GM21447 (cell line): ENCODE measurements around the gene SYT4.
"Not testable (repeated sequence)": the region's sequence is repeated elsewhere in the genome, so short reads cannot be mapped to it uniquely, and the experiment has no call there.

Experiments used
- ATAC-seq: cut with Tn5 transposase; IDR thresholded peaks from one replicate; pipeline ENCODE4 v1.9.1; 2021; ENCODE audit not compliant: unreplicated experiment

The SYT4 gene, protein sequence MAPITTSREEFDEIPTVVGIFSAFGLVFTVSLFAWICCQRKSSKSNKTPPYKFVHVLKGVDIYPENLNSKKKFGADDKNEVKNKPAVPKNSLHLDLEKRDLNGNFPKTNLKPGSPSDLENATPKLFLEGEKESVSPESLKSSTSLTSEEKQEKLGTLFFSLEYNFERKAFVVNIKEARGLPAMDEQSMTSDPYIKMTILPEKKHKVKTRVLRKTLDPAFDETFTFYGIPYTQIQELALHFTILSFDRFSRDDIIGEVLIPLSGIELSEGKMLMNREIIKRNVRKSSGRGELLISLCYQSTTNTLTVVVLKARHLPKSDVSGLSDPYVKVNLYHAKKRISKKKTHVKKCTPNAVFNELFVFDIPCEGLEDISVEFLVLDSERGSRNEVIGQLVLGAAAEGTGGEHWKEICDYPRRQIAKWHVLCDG

DNA sequence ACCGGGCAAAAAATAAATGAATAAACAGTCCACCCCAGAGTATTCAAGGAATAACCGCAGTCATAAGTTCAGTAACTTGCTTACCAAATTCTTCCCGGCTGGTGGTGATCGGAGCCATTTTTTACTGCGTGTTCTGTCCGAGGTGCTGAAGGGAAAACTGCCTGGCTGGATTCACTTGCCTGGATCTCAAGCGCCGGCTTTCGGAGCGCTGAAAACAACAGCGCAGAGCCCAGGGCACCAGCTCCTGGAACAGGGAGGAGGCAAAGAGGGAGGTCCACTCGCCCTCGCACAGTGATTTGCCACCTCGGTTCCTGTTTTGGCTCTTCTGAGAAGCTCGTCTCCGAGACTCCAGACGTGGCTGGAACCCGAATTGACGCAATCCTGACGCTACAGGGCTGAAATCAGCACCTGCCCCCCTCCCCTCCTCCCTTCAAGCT is at the start of gene SYT4:
Gene SYT4 (minus strand): TSS at position 327 of the 437 bp plus-strand sequence. CDS start 209 bp downstream, at position 118.
- ATAC-seq: no peak

- ATAC-seq: no peak
These were observed 44.8 kb upstream of the SYT4 start for GRCh38 chr18:43322132-43322531.

DNA sequence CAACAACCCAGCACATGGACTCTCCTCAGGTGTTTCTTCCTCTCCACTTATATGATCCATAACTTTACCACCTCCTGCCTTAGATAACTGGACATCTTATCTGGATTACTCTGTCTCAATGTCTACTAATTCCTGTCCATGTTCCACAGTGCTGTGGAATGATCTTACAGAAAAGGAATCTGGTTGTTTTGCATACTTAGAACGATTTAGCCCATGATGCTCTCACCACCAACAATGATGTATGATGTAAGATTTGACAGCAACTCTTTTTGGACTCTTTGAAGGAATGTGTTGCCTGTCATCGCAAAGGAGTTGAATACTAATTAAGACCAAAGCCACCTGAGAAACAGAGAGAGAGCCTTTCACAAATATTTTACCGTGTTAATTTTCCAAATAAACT is 37.7 kb upstream of the SYT4 start:
- ATAC-seq: no peak

DNA sequence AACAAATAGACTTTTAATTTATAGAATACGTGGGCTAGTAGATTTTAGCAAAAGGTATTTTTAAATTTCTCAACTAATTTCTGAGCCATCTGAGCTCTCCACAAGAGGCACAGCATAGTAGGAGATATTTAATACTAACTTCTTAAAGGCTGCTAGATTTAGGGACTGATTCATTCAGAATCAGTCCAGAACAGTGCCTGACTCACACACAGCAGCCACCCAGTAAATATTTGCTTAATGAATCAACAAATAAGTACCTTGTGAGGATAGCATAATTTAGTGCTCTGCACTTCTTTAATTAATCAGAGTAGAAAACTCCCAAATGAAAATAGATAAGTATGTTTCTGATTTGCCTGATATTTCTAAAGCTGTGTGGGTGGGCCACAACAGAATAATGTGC is 35.6 kb upstream of the SYT4 start:
- ATAC-seq: no peak

DNA sequence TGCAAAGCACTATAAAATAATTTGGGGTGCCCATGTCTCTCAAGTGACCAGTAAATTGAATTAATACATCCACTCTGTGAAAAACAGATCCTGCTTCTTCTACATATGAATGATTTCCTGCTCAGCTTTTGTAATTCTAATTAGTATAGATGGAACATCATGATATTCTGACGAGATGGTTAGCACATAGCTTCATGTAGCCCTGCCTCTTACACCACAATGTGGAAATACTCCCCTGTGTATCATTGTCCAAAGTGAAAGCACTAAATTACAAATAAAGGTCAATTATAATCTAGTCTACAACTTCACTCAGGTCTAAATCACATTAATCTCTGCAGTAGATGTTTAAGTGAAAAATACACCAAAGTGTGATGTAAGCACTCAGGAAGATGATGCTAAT is 32.9 kb upstream of the SYT4 start:
- ATAC-seq: no peak

DNA sequence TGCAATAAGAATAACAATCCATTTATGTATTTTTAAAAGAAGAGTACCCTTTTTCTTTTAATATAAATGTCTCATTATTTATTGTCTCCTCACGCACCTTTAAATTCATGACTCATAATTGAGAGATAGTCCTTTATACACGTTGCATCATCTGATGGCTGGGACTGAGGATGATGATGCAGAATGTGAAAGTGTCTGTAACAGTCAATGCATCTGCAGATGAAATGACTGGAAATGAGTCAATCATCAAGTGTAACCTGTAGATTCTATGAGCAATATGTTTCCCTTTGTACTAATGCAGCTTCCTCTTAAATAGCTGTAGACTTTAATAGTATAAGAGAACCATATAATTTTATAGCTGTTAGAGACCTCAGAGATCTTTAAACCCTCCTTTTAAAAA is 26.1 kb upstream of the SYT4 start:
- no peak for ATAC-seq

DNA sequence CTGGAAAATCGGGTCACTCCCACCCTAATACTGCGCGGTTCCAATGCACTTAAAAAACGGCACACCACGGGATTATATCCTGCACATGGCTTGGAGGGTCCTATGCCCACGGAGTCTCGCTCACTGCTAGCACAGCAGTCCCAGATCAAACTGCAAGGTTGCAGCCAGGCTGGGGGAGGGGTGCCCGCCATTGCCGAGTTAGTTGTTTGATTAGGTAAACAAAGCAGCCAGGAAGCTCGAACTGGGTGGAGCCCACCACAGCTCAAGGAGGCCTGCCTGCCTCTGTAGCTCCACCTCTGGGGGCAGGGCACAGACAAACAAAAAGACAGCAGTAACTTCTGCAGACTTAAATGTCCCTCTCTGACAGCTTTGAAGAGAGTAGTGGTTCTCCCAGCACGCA is 8.9 kb upstream of the SYT4 start:
- not testable (repeated sequence) for ATAC-seq

DNA sequence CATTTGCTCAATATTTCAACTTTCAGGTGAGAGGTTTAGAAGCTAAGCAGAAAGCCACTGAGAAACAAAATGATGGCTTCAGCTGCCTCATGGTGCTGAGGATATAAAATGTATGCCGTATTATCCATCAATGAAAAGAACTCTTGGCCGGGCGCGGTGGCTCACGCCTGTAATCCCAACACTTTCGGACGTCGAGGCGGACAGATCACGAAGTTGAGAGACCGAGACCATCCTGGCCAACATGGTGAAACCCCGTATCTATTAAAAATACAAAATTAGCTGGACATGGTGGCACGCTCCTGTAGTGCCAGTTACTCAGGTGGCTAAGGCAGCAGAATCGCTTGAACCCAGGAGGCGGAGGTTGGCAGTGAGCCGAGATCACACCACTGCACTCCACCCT is 6.0 kb upstream of the SYT4 start:
- no peak for ATAC-seq

GRCh38 chr18:43279015-43279744 is 1.9 kb upstream of the SYT4 start:
- no peak for ATAC-seq

GRCh38 chr18:43278355-43278754 is 1.1 kb upstream of the SYT4 start:
- ATAC-seq: no peak

DNA sequence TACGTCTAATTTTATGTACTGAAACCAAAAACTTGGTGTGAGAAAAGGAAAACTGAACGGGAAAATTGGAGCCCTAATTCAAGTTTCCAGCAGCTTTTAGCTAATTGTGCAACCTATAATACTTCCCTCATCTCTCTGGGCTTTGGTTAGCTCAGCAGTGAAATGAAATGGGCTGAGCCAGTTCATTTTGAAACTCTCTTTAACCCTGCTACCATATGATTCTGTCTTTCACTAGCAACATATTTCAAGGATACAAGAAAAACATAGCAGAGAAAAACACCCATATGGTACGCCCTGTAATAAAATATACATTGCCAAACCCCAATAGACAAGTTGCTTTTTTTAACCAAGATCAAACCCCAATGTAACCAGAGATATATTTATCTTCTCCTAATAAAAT is 799 bp downstream of the SYT4 start:
- no peak for ATAC-seq

GRCh38 chr18:43275546-43275945 is 1.7 kb downstream of the SYT4 start:
- no peak for ATAC-seq

DNA sequence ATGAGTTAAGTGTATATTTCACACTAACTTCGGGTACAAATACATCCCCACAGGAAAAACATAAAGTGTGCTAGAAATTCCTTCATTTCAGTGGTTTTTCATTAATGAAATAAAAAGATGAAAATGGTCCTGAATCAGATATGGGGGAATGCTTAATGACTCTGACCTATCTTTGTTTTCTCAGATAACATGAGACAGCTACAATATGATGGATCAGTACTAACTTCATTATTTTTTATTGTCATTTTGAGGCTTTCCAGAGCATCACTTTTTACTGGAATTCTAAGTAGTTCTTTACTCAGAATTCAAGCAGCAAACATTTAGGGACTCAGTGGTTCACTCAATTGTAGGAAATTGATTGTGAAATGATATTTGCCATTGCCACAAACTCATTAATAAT is 2.8 kb downstream of the SYT4 start:
- ATAC-seq: no peak

- peak; percentile 77 for ATAC-seq
These were observed 5.5 kb downstream of the SYT4 start for GRCh38 chr18:43271593-43272432.

GRCh38 chr18:43267818-43268217 is 9.5 kb downstream of the SYT4 start:
- ATAC-seq: no peak

DNA sequence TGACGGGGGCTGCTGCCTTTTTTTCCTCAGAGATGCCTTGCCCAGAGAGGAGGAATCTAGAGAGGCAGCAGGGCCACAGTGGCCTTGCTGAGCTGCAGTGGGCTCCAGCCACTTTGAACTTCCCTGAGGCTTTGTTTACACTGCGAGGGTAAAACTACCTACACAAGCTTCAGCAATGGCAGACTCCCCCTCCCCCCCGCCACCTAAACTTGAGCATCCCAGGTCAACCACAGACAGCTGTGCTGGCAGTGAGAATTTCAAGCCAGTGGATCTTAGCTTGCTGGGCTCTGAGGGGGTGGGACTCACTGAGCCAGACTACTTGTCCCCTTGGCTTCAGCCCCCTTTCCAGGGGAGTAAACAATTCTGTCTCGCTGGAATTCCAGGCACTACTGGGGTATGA is 11.8 kb downstream of the SYT4 start:
- ATAC-seq: no peak

DNA sequence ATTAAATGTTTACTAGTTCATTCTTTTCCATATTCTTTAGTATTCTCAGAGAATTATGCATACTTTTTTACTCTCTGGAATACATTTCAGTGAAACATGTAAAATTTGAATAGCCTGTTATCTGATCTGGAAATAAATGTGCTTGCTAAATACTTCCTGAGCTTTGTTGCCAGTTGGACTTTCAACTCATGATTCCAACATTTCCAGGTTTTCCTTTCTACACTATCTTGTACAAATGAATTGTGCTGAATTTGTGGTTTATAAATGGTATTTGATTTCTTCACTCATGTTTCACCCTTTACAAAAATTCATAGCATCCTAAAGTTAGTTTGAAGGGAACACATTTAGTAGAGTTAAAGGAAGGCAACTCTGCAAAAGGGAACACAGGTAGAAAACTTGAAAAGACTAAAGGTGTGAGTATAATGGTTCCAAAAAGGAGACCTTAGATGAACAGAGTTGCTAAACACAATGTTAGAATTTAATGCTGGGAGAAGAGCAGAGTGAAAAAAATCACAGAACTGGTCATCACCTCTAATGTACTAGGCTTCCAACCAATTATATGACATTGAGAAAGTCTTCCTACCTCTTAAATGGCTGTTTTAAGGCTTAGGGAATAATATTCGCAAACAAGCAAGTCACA is 28.6 kb downstream of the SYT4 start:
- ATAC-seq: no peak

DNA sequence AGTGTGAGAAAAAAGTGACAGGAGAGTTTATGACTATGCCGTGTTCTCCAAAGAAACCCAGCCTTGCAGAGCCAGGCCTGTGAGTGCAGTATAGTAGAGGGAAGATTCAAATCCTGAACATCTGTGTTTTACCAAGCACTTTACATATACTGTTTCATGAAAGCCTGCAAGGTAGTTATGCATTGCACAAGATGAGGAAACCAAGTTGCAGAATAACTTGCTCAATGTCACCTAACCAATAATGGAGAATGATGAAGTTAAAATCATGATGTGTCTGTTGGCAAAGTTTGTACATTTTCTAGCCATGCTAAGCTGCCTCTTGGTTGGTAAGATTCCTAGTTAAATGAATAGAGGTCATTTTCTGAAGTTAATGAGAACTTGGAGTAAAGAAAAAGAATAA is 29.3 kb downstream of the SYT4 start:
- no peak for ATAC-seq

DNA sequence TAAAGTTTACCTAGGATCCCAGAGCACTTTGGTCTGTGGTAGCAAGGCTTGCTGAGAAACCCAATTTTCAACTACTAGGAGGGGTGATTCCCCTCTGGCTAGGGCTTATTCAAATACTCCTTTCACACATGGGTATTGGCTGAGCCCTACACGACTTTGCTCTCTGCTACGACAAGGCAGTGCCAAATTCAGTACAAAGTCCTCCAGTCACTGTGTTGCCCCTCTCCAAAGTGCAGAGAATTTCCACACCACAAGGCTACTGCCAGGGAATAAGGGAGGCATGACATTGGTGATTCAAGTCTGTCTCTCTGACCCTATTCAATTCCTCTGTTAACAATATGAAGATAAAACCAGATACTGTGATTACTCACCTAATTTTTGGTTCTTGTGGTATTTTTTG is 38.9 kb downstream of the SYT4 start:
- no peak for ATAC-seq

DNA sequence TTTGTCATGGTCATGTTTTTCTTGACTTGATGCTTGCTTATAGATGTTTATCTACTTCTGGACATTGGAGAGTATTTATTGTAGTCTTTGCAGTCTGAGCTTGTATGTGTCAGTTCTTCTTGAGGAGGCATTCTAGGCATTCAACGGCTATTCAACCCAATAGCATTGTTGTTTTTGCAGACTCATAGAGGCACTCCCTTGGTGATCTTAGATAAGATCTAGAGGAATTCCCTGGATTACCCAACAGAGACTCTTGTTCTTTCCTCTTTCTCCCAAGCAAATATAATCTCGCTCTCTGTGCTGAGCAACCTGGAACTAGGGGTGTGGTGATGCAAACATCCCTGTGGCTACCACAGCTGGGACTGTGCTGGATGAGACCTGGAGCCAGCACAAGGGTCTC is 40.4 kb downstream of the SYT4 start:
- no peak for ATAC-seq

- ATAC-seq: no peak
These were observed 42.4 kb downstream of the SYT4 start for GRCh38 chr18:43234889-43235288.
